A549 (cell line): ENCODE results near the gene FRY. TPM values are rescaled to one million over a fixed set of nuclear protein-coding genes. Genes with fewer than 3 reads are reported as not detected.

ENCODE experiments used
- ATAC-seq, 2 experiments: fragments of 200-7000 bp in 1 of 2; fragments of >200 bp in 1 of 2; cut with Nextera tagmentation in 1 of 2; cut with Tn5 transposase in 1 of 2; 3 replicates each; pipeline versions ENCODE4 v1.8.0 to v1.9.1; 2018 to 2020; ENCODE audit warnings: mild to moderate bottlenecking in 1 of 2, moderate library complexity in 1 of 2
- CTCF ChIA-PET: fragments of 300-600 bp; sonication (Branson Sonifier 250); formaldehyde crosslinking; extraction: SDS; loops from one replicate; lab custom pipeline; 2021; ENCODE audit warnings: antibody characterized with exemption, inconsistent platforms; lab: Yijun Ruan, JAX
- POLR2A ChIA-PET: fragments of 350-600 bp; formaldehyde crosslinking; extraction: SDS; loops from one replicate; lab custom pipeline; 2021; ENCODE audit warnings: antibody characterized with exemption, inconsistent platforms; lab: Yijun Ruan, JAX
- DNase-seq, 2 experiments: peaks; one replicate each; pipeline versions ENCODE4 v3.0.0 to v3.0.0-alpha.2; 2011 to 2016; ENCODE audit warnings: low read depth in 1 of 2, low spot score in 1 of 2
- FAIRE-seq: peaks from 2 replicates; lab custom pipeline; 2011; peaks lifted over from hg19 to GRCh38; lab: Jason Lieb, UNC
- H3K27ac ChIP-seq, 2 experiments: fragments of >200 bp; sonication (Bioruptor Twin); formaldehyde crosslinking; 3 replicates each; pipeline ENCODE4 v1.5.1; 2016 to 2017
- H3K4me1 ChIP-seq: fragments of >200 bp; sonication (Bioruptor Twin); formaldehyde crosslinking; 3 replicates; pipeline ENCODE4 v1.6.1; 2016
- H3K4me2 ChIP-seq: fragments of >200 bp; sonication (Bioruptor Twin); formaldehyde crosslinking; 3 replicates; pipeline ENCODE4 v1.6.1; 2016
- H3K4me3 ChIP-seq: fragments of >200 bp; sonication (Bioruptor Twin); formaldehyde crosslinking; 3 replicates; pipeline ENCODE4 v1.5.1; 2016
- H3K9me3 ChIP-seq: fragments of >200 bp; sonication (Bioruptor Twin); formaldehyde crosslinking; 3 replicates; pipeline ENCODE4 v1.6.1; 2016
- BHLHE40 ChIP-seq: IDR thresholded peaks from 2 replicates; pipeline ENCODE4 v1.6.1; 2012; ENCODE audit warnings: low read depth, low read length, inconsistent platforms
- CHD2 ChIP-seq: fragments of 150-350 bp; IDR thresholded peaks from 2 replicates; pipeline ENCODE4 v1.6.1; 2014; ENCODE audit warnings: low read length; ENCODE audit not compliant: partially characterized antibody
- CHD4 ChIP-seq: fragments of 200-600 bp; sonication (generic); IDR thresholded peaks from 2 replicates; pipeline ENCODE4 v1.6.1; 2016; ENCODE audit warnings: antibody characterized with exemption, mild to moderate bottlenecking, borderline replicate concordance
- EHF ChIP-seq: fragments of 250-450 bp; sonication (Bioruptor Pico); IDR thresholded peaks from 2 replicates; pipeline ENCODE4 v1.5.0; 2020; ENCODE audit warnings: mild to moderate bottlenecking
- EHMT2 ChIP-seq: fragments of 200-600 bp; sonication (generic); IDR thresholded peaks from 2 replicates; pipeline ENCODE4 v1.6.1; 2016; ENCODE audit warnings: antibody characterized with exemption, low read depth, mild to moderate bottlenecking, moderate library complexity
- ESRRA ChIP-seq: fragments of 150-350 bp; IDR thresholded peaks from 2 replicates; pipeline ENCODE4 v1.6.1; 2014; ENCODE audit warnings: mild to moderate bottlenecking, low read length, borderline replicate concordance
- FOSL2 ChIP-seq, 2 experiments: fragments of 450-650 bp in 1 of 2; fragments of >200 bp in 1 of 2; sonication (Bioruptor Twin) in 1 of 2; formaldehyde crosslinking; IDR thresholded peaks; 2 replicates each; pipeline versions ENCODE4 v1.5.0 to v1.6.1; 2016 to 2020; ENCODE audit warnings: mild to moderate bottlenecking in 1 of 2, moderate library complexity in 1 of 2
- FOXS1 ChIP-seq: fragments of 250-450 bp; sonication (Bioruptor Pico); IDR thresholded peaks from 2 replicates; pipeline ENCODE4 v1.5.0; 2020; ENCODE audit warnings: mild to moderate bottlenecking, moderate library complexity
- HDAC2 ChIP-seq: fragments of 200-600 bp; sonication (generic); IDR thresholded peaks from 2 replicates; pipeline ENCODE4 v1.6.1; 2016
- HES2 ChIP-seq: fragments of >200 bp; sonication (Bioruptor Twin); formaldehyde crosslinking; IDR thresholded peaks from 2 replicates; pipeline ENCODE4 v1.6.1; 2016
- HEYL ChIP-seq: fragments of 250-450 bp; sonication (Bioruptor Pico); IDR thresholded peaks from 2 replicates; pipeline ENCODE4 v1.8.0; 2021; ENCODE audit warnings: mild to moderate bottlenecking, moderate library complexity
- HMGXB4 ChIP-seq: fragments of 250-450 bp; sonication (Bioruptor Pico); IDR thresholded peaks from 2 replicates; pipeline ENCODE4 v1.5.0; 2021; ENCODE audit warnings: mild to moderate bottlenecking, moderate library complexity, borderline replicate concordance
- HOXB13 ChIP-seq: fragments of 250-450 bp; sonication (Bioruptor Pico); IDR thresholded peaks from 2 replicates; pipeline ENCODE4 v1.5.0; 2020; ENCODE audit warnings: low read depth, mild to moderate bottlenecking, moderate library complexity
- HOXB5 ChIP-seq: fragments of 250-450 bp; sonication (Bioruptor Pico); IDR thresholded peaks from 2 replicates; pipeline ENCODE4 v1.5.0; 2020; ENCODE audit warnings: mild to moderate bottlenecking, moderate library complexity
- JUNB ChIP-seq: fragments of >200 bp; sonication (Bioruptor Twin); formaldehyde crosslinking; IDR thresholded peaks from 2 replicates; pipeline ENCODE4 v1.6.1; 2016
- KDM1A ChIP-seq: fragments of 200-600 bp; sonication (generic); IDR thresholded peaks from 2 replicates; pipeline ENCODE4 v1.6.1; 2016; ENCODE audit warnings: low read depth, mild to moderate bottlenecking
- MAZ ChIP-seq: fragments of 150-350 bp; IDR thresholded peaks from 2 replicates; pipeline ENCODE4 v1.6.1; 2014; ENCODE audit warnings: antibody characterized with exemption, low read depth, low read length, borderline replicate concordance
- PBX3 ChIP-seq: IDR thresholded peaks from 2 replicates; pipeline ENCODE4 v1.6.1; 2012
- RARB ChIP-seq: fragments of 250-450 bp; sonication (Bioruptor Pico); IDR thresholded peaks from 2 replicates; pipeline ENCODE4 v1.8.0; 2021; ENCODE audit warnings: mild to moderate bottlenecking, moderate library complexity
- RCOR1 ChIP-seq: fragments of 150-350 bp; IDR thresholded peaks from 2 replicates; pipeline ENCODE4 v1.6.1; 2014; ENCODE audit warnings: antibody characterized with exemption, low read length, low read depth
- RNF2 ChIP-seq: fragments of 200-600 bp; sonication (generic); IDR thresholded peaks from 2 replicates; pipeline ENCODE4 v1.6.1; 2016; ENCODE audit warnings: low read depth, mild to moderate bottlenecking, antibody characterized with exemption, moderate library complexity, borderline replicate concordance
- ZC3H11A ChIP-seq: fragments of 450-650 bp; IDR thresholded peaks from 2 replicates; pipeline ENCODE4 v1.6.1; 2014; ENCODE audit warnings: antibody characterized with exemption, mild to moderate bottlenecking
- ZSCAN20 ChIP-seq: fragments of 250-450 bp; sonication (Bioruptor Pico); IDR thresholded peaks from 2 replicates; pipeline ENCODE4 v1.8.0; 2022; ENCODE audit warnings: mild to moderate bottlenecking, moderate library complexity
- WGBS: methylation state at CpG from one replicate; pipeline ENCODE4 v1.1.6; 2017; ENCODE audit errors: missing lambda C conversion rate; 5-methylcytosine and 5-hydroxymethylcytosine counted together
- polyA plus RNA-seq, 4 experiments: library from polyadenylated mRNA; depleted of rRNA in 3 of 4; stranded (reverse); fragments of >200 nt; fragmentation: RNase III in 1 of 4; extraction: RNeasy Plus Mini Kit Qiagen cat#74134 plus additional on column Dnase treatment in 1 of 4; gene quantifications; 2 replicates in 3 of 4; 3 replicates in 1 of 4; pipeline ENCODE4 v1.2.3, GENCODE V29; 2011 to 2017
- TF ChIP-seq, protein P1 (sequence below): IDR thresholded peaks from 2 replicates; pipeline ENCODE4 v1.6.1; 2012
- TF ChIP-seq, protein P2 (sequence below): fragments of 450-650 bp; IDR thresholded peaks from 2 replicates; pipeline ENCODE4 v1.6.1; 2014; ENCODE audit warnings: antibody characterized with exemption
- TF ChIP-seq, protein P3 (sequence below): fragments of >200 bp; sonication (Bioruptor Twin); formaldehyde crosslinking; IDR thresholded peaks from 3 replicates; pipeline ENCODE4 v1.6.1; 2016
- TF ChIP-seq, protein P4 (sequence below): fragments of 150-350 bp; IDR thresholded peaks from 2 replicates; pipeline ENCODE4 v1.6.1; 2014; ENCODE audit warnings: low read depth, mild to moderate bottlenecking, low read length

Gene FRY
- polyA plus RNA-seq, 2 of the 4 experiments (the other 2 are of a cell fraction), result 0.08 to 0.26 TPM

DNA sequence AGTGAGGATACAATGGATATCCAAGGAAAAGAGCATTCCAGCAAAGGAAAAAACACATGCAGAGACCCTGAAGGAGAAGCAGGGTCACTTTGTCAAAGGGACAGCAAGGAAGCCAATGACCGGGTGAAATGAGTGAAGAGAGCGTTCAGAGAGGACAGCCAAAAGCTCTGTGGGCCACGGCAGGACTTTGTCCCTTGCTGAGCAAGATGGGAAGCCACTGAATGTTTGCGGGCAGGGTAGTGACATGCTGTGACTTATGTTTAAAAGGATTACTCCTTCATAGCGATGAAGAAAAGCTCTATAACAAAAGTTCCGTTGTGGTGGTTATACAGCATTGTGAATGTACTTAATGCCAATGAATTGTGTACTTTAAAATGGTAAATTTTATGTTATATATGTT lies 267.1 kb downstream of the FRY start:
- Histone ChIP-seq H3K4me1 (no peaks in the 10 kb centered on the region), H3K4me3 (no peak overlapping the region), H3K4me2 (no peak overlapping the region), H3K27ac (no peak overlapping the region), H3K9me3 (no peaks in the 10 kb centered on the region)
- ChIA-PET POLR2A (no interaction called here), CTCF (interaction anchor here (1.3 kb wide), 1 partner anchor 389 kb away, joined by 4 read pairs; no protein-coding TSS in a partner anchor)
- 0 out of 2 replicates have a peak, but pooled peaks have one; percentile 82 for TF ChIP-seq RNF2
- TF ChIP-seq HES2, result no peak
- ATAC-seq, result no peak
- WGBS, result 38% methylated on average over 6 of the region's 6 CpGs
- no peak for FAIRE-seq
- DNase-seq, result no peak

DNA sequence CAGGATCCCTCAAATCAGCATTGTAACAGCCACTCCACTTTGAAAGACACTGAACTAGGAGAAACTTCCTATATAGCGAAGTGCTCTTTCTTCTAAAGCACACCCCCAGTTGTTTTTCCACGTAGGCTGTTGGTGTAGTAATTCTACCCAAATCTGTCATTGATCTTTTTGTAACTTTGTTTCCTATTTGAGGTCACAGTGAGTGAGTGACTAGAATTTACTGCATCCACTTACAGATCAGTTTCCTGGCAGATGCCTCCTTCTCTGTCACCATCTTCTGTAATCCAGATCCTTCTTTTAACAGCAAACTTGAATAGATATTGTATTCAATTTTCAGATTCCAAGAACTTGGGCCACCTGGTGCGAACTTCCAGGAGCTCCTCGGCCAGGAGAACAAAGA lies 268.3 kb downstream of the FRY start:
- POLR2A ChIA-PET, result no interaction called here

GRCh38 chr13:32300406-32300805 lies 268.8 kb downstream of the FRY start:
- no peaks in the 10 kb centered on the region for H3K4me1 ChIP-seq
- POLR2A ChIA-PET, result no interaction called here
- DNase-seq (no peak), ATAC-seq (no peak), FAIRE-seq (no peak)
- CTCF ChIA-PET, result interaction anchor here (0.6 kb wide), 1 partner anchor 108 kb away, joined by 3 read pairs; no protein-coding TSS in a partner anchor
- H3K4me3 ChIP-seq, result no peak overlapping the region
- no peak overlapping the region for H3K27ac ChIP-seq
- H3K9me3 ChIP-seq, result no peaks in the 10 kb centered on the region
- 58% methylated on average over 8 of the region's 8 CpGs for WGBS
- H3K4me2 ChIP-seq, result no peak overlapping the region
- TF ChIP-seq, protein P1, sequence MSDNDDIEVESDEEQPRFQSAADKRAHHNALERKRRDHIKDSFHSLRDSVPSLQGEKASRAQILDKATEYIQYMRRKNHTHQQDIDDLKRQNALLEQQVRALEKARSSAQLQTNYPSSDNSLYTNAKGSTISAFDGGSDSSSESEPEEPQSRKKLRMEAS, result no peak
- TF ChIP-seq CHD4, result no peak
- no peak for TF ChIP-seq PBX3
- TF ChIP-seq CHD2, result no peak
- no peak for TF ChIP-seq EHMT2
- TF ChIP-seq, protein P2, sequence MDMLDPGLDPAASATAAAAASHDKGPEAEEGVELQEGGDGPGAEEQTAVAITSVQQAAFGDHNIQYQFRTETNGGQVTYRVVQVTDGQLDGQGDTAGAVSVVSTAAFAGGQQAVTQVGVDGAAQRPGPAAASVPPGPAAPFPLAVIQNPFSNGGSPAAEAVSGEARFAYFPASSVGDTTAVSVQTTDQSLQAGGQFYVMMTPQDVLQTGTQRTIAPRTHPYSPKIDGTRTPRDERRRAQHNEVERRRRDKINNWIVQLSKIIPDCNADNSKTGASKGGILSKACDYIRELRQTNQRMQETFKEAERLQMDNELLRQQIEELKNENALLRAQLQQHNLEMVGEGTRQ, result no peak
- TF ChIP-seq MAZ, result no peak
- TF ChIP-seq, protein P3, sequence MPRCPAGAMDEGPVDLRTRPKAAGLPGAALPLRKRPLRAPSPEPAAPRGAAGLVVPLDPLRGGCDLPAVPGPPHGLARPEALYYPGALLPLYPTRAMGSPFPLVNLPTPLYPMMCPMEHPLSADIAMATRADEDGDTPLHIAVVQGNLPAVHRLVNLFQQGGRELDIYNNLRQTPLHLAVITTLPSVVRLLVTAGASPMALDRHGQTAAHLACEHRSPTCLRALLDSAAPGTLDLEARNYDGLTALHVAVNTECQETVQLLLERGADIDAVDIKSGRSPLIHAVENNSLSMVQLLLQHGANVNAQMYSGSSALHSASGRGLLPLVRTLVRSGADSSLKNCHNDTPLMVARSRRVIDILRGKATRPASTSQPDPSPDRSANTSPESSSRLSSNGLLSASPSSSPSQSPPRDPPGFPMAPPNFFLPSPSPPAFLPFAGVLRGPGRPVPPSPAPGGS, result no peak
- no peak for TF ChIP-seq KDM1A
- TF ChIP-seq FOSL2 (IDR thresholded peaks at IDR 0.05), result no peak
- no peak for TF ChIP-seq FOSL2 (CRISPR knock-in tag; IDR thresholded peaks at IDR 0.05)
- TF ChIP-seq RNF2, result no peak
- no peak for TF ChIP-seq RARB (CRISPR knock-in tag)

More for the DNA sequence above, 268.3 kb downstream of the FRY start:
- no peak overlapping the region for H3K4me2 ChIP-seq
- ATAC-seq (no peak), FAIRE-seq (no peak), DNase-seq (no peak)
- CTCF ChIA-PET, result no interaction called here
- H3K9me3 ChIP-seq, result no peaks in the 10 kb centered on the region
- WGBS, result 0% methylated on average over 4 of the region's 4 CpGs
- no peak overlapping the region for H3K27ac ChIP-seq
- TF ChIP-seq HMGXB4 (CRISPR knock-in tag) (no peak), RCOR1 (no peak), CHD2 (no peak), HOXB13 (CRISPR knock-in tag) (no peak), HOXB5 (no peak), ESRRA (no peak), BHLHE40 (no peak), FOXS1 (CRISPR knock-in tag) (no peak), HDAC2 (no peak), JUNB (no peak), ZC3H11A (no peak), HEYL (CRISPR knock-in tag) (no peak), KDM1A (no peak), FOSL2 (IDR thresholded peaks at IDR 0.05) (no peak), FOSL2 (CRISPR knock-in tag; IDR thresholded peaks at IDR 0.05) (no peak), EHF (no peak), ZSCAN20 (no peak), CHD4 (no peak)
- TF ChIP-seq, protein P3, result no peak
- TF ChIP-seq, protein P4, sequence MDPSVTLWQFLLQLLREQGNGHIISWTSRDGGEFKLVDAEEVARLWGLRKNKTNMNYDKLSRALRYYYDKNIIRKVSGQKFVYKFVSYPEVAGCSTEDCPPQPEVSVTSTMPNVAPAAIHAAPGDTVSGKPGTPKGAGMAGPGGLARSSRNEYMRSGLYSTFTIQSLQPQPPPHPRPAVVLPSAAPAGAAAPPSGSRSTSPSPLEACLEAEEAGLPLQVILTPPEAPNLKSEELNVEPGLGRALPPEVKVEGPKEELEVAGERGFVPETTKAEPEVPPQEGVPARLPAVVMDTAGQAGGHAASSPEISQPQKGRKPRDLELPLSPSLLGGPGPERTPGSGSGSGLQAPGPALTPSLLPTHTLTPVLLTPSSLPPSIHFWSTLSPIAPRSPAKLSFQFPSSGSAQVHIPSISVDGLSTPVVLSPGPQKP, result no peak
- no peaks in the 10 kb centered on the region for H3K4me1 ChIP-seq
- H3K4me3 ChIP-seq, result no peak overlapping the region
